ENCODE measurements around the gene USP16. TPM values are rescaled to one million over a fixed set of nuclear protein-coding genes. Genes with fewer than 3 reads are reported as not detected.

The USP16 gene
- total RNA-seq, 2 donors from 2014 or later: 33.3 to 34.2 TPM

GRCh38 chr21:29034678-29035077, 10.2 kb downstream of the USP16 start:
- intact Hi-C loops (cut with DNase I): no loop called here

DNA sequence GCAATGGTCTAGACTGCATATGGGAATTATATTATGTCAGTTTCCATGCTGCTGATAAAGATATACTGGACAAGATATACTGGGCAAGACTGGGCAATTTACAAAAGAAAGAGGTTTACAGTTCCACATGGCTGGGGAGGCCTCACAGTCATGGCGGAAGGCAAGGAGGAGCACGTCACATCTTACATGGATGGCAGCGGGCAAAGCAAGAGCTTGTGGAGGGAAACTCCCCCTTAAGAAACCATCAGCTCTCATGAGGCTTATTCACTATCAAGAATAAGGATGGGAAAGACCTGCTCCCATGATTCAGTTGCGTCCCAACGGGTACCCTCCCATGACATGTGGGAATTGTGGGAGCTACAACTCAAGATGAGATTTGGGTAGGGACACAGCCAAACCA, 27.8 kb downstream of the USP16 start:
- H3K27me3 ChIP-seq: no peaks in the 10 kb centered on the region
- H3K27ac ChIP-seq: no peak overlapping the region
- H3K9me3 ChIP-seq: no peaks in the 10 kb centered on the region
- H3K9ac ChIP-seq (ENCODE audit: low read depth in 2 of 2, low read length in 2 of 2): no peak overlapping the region
- H3K4me3 ChIP-seq: no peak overlapping the region
- no peak for DNase-seq
- peaks cover 5% of the 10 kb centered on the region for H3K36me3 ChIP-seq
- no peaks in the 10 kb centered on the region for H3K4me1 ChIP-seq
- TF ChIP-seq, protein P1, sequence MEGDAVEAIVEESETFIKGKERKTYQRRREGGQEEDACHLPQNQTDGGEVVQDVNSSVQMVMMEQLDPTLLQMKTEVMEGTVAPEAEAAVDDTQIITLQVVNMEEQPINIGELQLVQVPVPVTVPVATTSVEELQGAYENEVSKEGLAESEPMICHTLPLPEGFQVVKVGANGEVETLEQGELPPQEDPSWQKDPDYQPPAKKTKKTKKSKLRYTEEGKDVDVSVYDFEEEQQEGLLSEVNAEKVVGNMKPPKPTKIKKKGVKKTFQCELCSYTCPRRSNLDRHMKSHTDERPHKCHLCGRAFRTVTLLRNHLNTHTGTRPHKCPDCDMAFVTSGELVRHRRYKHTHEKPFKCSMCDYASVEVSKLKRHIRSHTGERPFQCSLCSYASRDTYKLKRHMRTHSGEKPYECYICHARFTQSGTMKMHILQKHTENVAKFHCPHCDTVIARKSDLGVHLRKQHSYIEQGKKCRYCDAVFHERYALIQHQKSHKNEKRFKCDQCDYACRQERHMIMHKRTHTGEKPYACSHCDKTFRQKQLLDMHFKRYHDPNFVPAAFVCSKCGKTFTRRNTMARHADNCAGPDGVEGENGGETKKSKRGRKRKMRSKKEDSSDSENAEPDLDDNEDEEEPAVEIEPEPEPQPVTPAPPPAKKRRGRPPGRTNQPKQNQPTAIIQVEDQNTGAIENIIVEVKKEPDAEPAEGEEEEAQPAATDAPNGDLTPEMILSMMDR (IDR thresholded peaks at IDR 0.05): no peak
- intact Hi-C loops (cut with DNase I): loop anchor here (10.0 kb wide), 1 partner anchor 67 kb away; no protein-coding TSS in a partner anchor

More at GRCh38 chr21:29034678-29035077, 10.2 kb downstream of the USP16 start:
- TF ChIP-seq, protein P1 (IDR thresholded peaks at IDR 0.05): no peak
- H3K36me3 ChIP-seq: peaks cover 27% of the 10 kb centered on the region
- no peaks in the 10 kb centered on the region for H3K27me3 ChIP-seq
- no peak overlapping the region for H3K27ac ChIP-seq
- H3K4me3 ChIP-seq: no peak overlapping the region
- DNase-seq: no peak
- no peaks in the 10 kb centered on the region for H3K4me1 ChIP-seq
- no peak overlapping the region for H3K9ac ChIP-seq (ENCODE audit: low read depth in 2 of 2, low read length in 2 of 2)
- no peaks in the 10 kb centered on the region for H3K9me3 ChIP-seq

DNA sequence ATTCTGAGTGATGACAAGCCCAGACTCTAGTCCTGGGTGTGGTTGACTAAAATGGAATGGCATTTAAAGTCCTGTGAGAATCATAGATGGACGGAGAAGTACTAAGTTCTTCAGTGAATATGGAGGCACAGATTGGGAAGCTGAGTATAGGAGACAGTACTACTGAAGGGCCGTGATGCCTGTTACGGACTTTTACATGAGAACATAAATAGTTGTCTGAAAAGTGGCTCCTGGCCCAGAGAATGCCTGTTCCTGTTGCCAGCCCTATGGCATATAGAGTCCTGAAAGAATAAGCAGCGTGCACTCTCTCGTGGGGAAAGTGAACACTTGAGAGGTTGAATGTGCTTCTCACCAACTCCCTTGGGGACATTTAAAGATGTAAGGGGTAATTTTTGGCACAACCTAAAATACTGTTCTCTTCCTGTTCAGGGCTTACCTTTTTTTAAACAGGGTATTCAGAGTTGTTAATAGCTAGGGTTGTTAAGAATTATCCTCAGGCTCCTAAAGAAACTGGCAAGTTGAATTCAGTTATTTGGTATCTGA, 28.6 kb downstream of the USP16 start:
- Histone ChIP-seq H3K9me3 (no peaks in the 10 kb centered on the region), H3K4me3 (no peak overlapping the region), H3K27me3 (no peaks in the 10 kb centered on the region), H3K36me3 (peaks cover 5% of the 10 kb centered on the region), H3K27ac (no peak overlapping the region), H3K9ac (ENCODE audit: low read depth in 2 of 2, low read length in 2 of 2) (no peak overlapping the region), H3K4me1 (no peaks in the 10 kb centered on the region)
- DNase-seq: no peak
- intact Hi-C loops (cut with DNase I): loop anchor here (10.0 kb wide), 1 partner anchor 68 kb away; no protein-coding TSS in a partner anchor
- TF ChIP-seq, protein P1 (IDR thresholded peaks at IDR 0.05): no peak

DNA sequence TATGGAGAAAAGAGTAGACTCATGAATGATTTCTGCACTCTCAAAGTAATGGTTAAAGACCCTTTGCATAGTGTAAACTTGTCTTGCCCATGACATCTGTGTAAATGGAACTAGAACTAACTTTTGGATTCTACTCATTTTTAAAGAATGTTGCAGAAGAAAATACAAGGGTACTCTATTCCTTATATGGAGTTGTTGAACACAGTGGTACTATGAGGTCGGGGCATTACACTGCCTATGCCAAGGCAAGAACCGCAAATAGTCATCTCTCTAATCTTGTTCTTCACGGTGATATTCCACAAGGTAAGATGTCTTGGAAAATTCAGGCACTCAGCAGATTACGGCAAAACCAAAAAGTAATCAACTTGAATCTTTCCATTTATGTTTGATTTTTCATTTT, 29.2 kb downstream of the USP16 start:
- no peak overlapping the region for H3K4me3 ChIP-seq
- DNase-seq: no peak
- no peak overlapping the region for H3K27ac ChIP-seq
- no peak overlapping the region for H3K9ac ChIP-seq (ENCODE audit: low read depth in 2 of 2, low read length in 2 of 2)
- peaks cover 5% of the 10 kb centered on the region for H3K36me3 ChIP-seq
- H3K9me3 ChIP-seq: no peaks in the 10 kb centered on the region
- no peaks in the 10 kb centered on the region for H3K27me3 ChIP-seq
- intact Hi-C loops (cut with DNase I): loop anchor here (10.0 kb wide), 1 partner anchor 69 kb away; no protein-coding TSS in a partner anchor
- TF ChIP-seq, protein P1 (IDR thresholded peaks at IDR 0.05): no peak
- no peaks in the 10 kb centered on the region for H3K4me1 ChIP-seq

DNA sequence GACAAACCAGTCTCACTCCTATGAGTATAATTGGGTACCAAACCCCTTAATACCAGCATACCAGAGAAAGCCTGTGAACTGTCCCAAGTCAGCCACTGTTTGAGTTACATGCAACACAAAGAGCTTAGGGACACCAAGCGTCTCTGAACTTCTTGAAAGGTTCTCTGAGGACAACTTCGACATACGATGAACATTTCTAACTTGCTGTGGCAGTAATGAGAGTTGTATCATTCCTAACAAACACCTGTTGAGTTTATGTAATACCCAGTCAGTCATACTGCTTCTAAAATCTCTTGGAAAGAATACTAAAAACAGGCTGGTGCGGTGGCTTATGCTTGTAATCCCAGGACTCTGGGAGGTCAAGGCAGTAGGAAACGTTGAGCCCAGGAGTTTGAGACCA, 30.6 kb downstream of the USP16 start:
- Histone ChIP-seq H3K4me1 (no peaks in the 10 kb centered on the region), H3K36me3 (peaks cover 5% of the 10 kb centered on the region), H3K9ac (ENCODE audit: low read depth in 2 of 2, low read length in 2 of 2) (no peak overlapping the region), H3K4me3 (no peak overlapping the region), H3K9me3 (no peaks in the 10 kb centered on the region), H3K27ac (no peak overlapping the region), H3K27me3 (no peaks in the 10 kb centered on the region)
- no peak for DNase-seq
- TF ChIP-seq, protein P1 (IDR thresholded peaks at IDR 0.05): no peak
- intact Hi-C loops (cut with DNase I): loop anchor here (10.0 kb wide), 1 partner anchor 70 kb away; no protein-coding TSS in a partner anchor

All from colonic mucosa (tissue), 4 donors.